GM23338 (cell line): ENCODE data around the gene TBC1D2B. TPM values are rescaled to one million over a fixed set of nuclear protein-coding genes. Genes with fewer than 3 reads are reported as not detected.

Experiments
- ATAC-seq: fragments of 200-7000 bp; cut with Tn5 transposase; 3 replicates; pipeline ENCODE4 v1.9.1; 2020
- DNase-seq: peaks from one replicate; pipeline ENCODE4 v3.0.0-alpha.2; 2015; ENCODE audit warnings: low spot score
- H2AFZ ChIP-seq: fragments of 200-600 bp; sonication (generic); 2 replicates; pipeline ENCODE4 v1.8.0; 2016; ENCODE audit warnings: antibody characterized with exemption, mild to moderate bottlenecking, moderate library complexity
- H3F3A ChIP-seq: fragments of 200-600 bp; sonication (generic); replicated peaks from 2 replicates; pipeline ENCODE4 v1.8.0; 2017; ENCODE audit warnings: antibody characterized with exemption, mixed run types, low read depth
- H3K27ac ChIP-seq: fragments of 200-600 bp; sonication (generic); 2 replicates; pipeline ENCODE4 v1.6.1; 2016; ENCODE audit warnings: low read depth
- H3K27me3 ChIP-seq: fragments of 200-600 bp; sonication (generic); 2 replicates; pipeline ENCODE4 v1.8.0; 2016; ENCODE audit warnings: mild to moderate bottlenecking, mixed run types, moderate library complexity; ENCODE audit not compliant: insufficient read depth
- H3K36me3 ChIP-seq: fragments of 200-600 bp; sonication (generic); 2 replicates; pipeline ENCODE4 v1.8.0; 2016; ENCODE audit warnings: mild to moderate bottlenecking; ENCODE audit not compliant: insufficient read depth
- H3K4me1 ChIP-seq: fragments of 200-600 bp; sonication (generic); 2 replicates; pipeline ENCODE4 v1.8.0; 2016; ENCODE audit warnings: mild to moderate bottlenecking, moderate library complexity; ENCODE audit not compliant: insufficient read depth
- H3K4me2 ChIP-seq: fragments of 200-600 bp; sonication (generic); 2 replicates; pipeline ENCODE4 v1.7.1; 2017; ENCODE audit warnings: mixed run types
- H3K4me3 ChIP-seq: fragments of 200-600 bp; sonication (generic); 2 replicates; pipeline ENCODE4 v1.6.1; 2016; ENCODE audit warnings: mixed run types
- H3K79me2 ChIP-seq: fragments of 200-600 bp; sonication (generic); replicated peaks from 2 replicates; pipeline ENCODE4 v1.8.0; 2017; ENCODE audit warnings: mild to moderate bottlenecking; ENCODE audit not compliant: insufficient read depth
- H3K9me2 ChIP-seq: fragments of 200-600 bp; sonication (generic); 2 replicates; pipeline ENCODE4 v1.8.0; 2017; ENCODE audit not compliant: insufficient read depth
- H4K20me1 ChIP-seq: fragments of 200-600 bp; sonication (generic); replicated peaks from 2 replicates; pipeline ENCODE4 v1.8.0; 2017; ENCODE audit warnings: mild to moderate bottlenecking; ENCODE audit not compliant: insufficient read depth
- H3K27ac Mint-ChIP-seq: 2 replicates; pipeline ENCODE4 v1.8.0; 2020; ENCODE audit warnings: inconsistent platforms, mild to moderate bottlenecking, moderate library complexity, mixed read lengths
- H3K27me3 Mint-ChIP-seq: 3 replicates; pipeline ENCODE4 v1.8.0; 2022; ENCODE audit warnings: low read depth, mild to moderate bottlenecking, moderate library complexity, mixed read lengths, inconsistent platforms; ENCODE audit not compliant: insufficient read depth, poor library complexity
- H3K36me3 Mint-ChIP-seq: 3 replicates; pipeline ENCODE4 v1.8.0; 2021; ENCODE audit warnings: low read depth, mild to moderate bottlenecking, inconsistent platforms, moderate library complexity, mixed read lengths
- H3K4me1 Mint-ChIP-seq: 3 replicates; pipeline ENCODE4 v1.8.0; 2020; ENCODE audit warnings: mild to moderate bottlenecking, inconsistent platforms, mixed read lengths
- H3K4me3 Mint-ChIP-seq: 3 replicates; pipeline ENCODE4 v1.8.0; 2021; ENCODE audit warnings: moderate library complexity, mild to moderate bottlenecking, inconsistent platforms, mixed read lengths
- H3K9me3 Mint-ChIP-seq: 3 replicates; pipeline ENCODE4 v1.8.0; 2020; ENCODE audit warnings: moderate library complexity, mild to moderate bottlenecking, inconsistent platforms, mixed read lengths
- CREB1 ChIP-seq: fragments of 250-450 bp; sonication (Bioruptor Pico); IDR thresholded peaks from 2 replicates; pipeline ENCODE4 v1.5.0; 2020; ENCODE audit warnings: low read depth, mild to moderate bottlenecking, moderate library complexity
- CTCF ChIP-seq, 2 experiments: fragments of 200-600 bp in 1 of 2; sonication (generic) in 1 of 2; conservative IDR thresholded peaks; 2 replicates each; pipeline versions ENCODE4 v1.5.1 to v1.6.1; 2016 to 2017; ENCODE audit warnings: antibody characterized with exemption in 2 of 2, low read depth in 2 of 2, mild to moderate bottlenecking in 2 of 2, moderate library complexity in 1 of 2
- ETS1 ChIP-seq: IDR thresholded peaks from 2 replicates; pipeline ENCODE4 v1.6.1; 2016; ENCODE audit warnings: antibody characterized with exemption
- EZH2 ChIP-seq: fragments of 200-600 bp; sonication (generic); IDR thresholded peaks from one replicate; pipeline ENCODE4 v1.8.0; 2017; ENCODE audit warnings: antibody characterized with exemption, mild to moderate bottlenecking, low read depth; ENCODE audit not compliant: unreplicated experiment
- EZH2phosphoT487 ChIP-seq: fragments of 200-600 bp; sonication (generic); IDR thresholded peaks from one replicate; pipeline ENCODE4 v1.8.1; 2018; ENCODE audit warnings: antibody characterized with exemption; ENCODE audit not compliant: unreplicated experiment
- JUNB ChIP-seq: IDR thresholded peaks from one replicate; pipeline ENCODE4 v1.6.1; 2016; ENCODE audit warnings: antibody characterized with exemption; ENCODE audit not compliant: unreplicated experiment
- NANOG ChIP-seq: IDR thresholded peaks from 2 replicates; pipeline ENCODE4 v1.6.1; 2016; ENCODE audit warnings: antibody characterized with exemption, borderline replicate concordance
- POLR2AphosphoS5 ChIP-seq: IDR thresholded peaks from 2 replicates; pipeline ENCODE4 v1.6.1; 2016; ENCODE audit warnings: antibody characterized with exemption, low read depth
- REST ChIP-seq: IDR thresholded peaks from one replicate; pipeline ENCODE4 v1.6.1; 2018; ENCODE audit warnings: antibody characterized with exemption; ENCODE audit not compliant: unreplicated experiment
- STAT1 ChIP-seq: IDR thresholded peaks from one replicate; pipeline ENCODE4 v1.6.1; 2016; ENCODE audit warnings: antibody characterized with exemption; ENCODE audit not compliant: unreplicated experiment
- ZNF114 ChIP-seq: fragments of 250-450 bp; sonication (Bioruptor Pico); IDR thresholded peaks from 2 replicates; pipeline ENCODE4 v1.5.0; 2020; ENCODE audit warnings: mild to moderate bottlenecking, moderate library complexity
- ZNF331 ChIP-seq: fragments of 250-450 bp; sonication (Bioruptor Pico); IDR thresholded peaks from 2 replicates; pipeline ENCODE4 v1.5.0; 2020; ENCODE audit warnings: low read depth, mild to moderate bottlenecking, moderate library complexity
- polyA plus RNA-seq: library from polyadenylated mRNA; unstranded; fragments of >200 nt; fragmentation: Nextera tagmentation; extraction: Ambion mirVana; gene quantifications from 2 replicates; pipeline ENCODE4 v1.2.1, GENCODE V29; 2016
- total RNA-seq: library from RNA; depleted of rRNA; stranded (reverse); fragments of >200 nt; shearing (Covaris generic); gene quantifications from 2 replicates; pipeline ENCODE4 v1.2.3, GENCODE V29; 2014
- TF ChIP-seq, protein P1 (sequence below): fragments of 250-450 bp; sonication (Bioruptor Pico); IDR thresholded peaks from 2 replicates; pipeline ENCODE4 v1.5.0; 2020; ENCODE audit warnings: mild to moderate bottlenecking, moderate library complexity

Gene TBC1D2B
- total and polyA plus RNA-seq, 2 experiments from 2014 or later, result 3.6 to 17.8 TPM

- H3K36me3 Mint-ChIP-seq, result peaks cover 13% of the 10 kb centered on the region
- Histone ChIP-seq H3K27ac (no peak overlapping the region), H3K4me2 (no peak overlapping the region), H3K27me3 (no peaks in the 10 kb centered on the region), H3K79me2 (no peaks in the 10 kb centered on the region), H3K36me3 (peaks cover 4% of the 10 kb centered on the region; the same call in 1 of the 2 replicates), H3K4me3 (no peak overlapping the region), H2AFZ (no peak overlapping the region), H3K4me1 (0 out of 2 replicates have a peak, but pooled peaks cover 6% of the 10 kb centered on the region), H3K9me2 (no peaks in the 10 kb centered on the region), H4K20me1 (no peaks in the 10 kb centered on the region), H3F3A (no peaks in the 10 kb centered on the region)
- peaks cover 15% of the 10 kb centered on the region for H3K4me1 Mint-ChIP-seq
- peaks cover 5% of the 10 kb centered on the region for H3K27me3 Mint-ChIP-seq
- no peak overlapping the region for H3K4me3 Mint-ChIP-seq
- DNase-seq (no peak), ATAC-seq (no peak)
- H3K27ac Mint-ChIP-seq, result no peak overlapping the region
- H3K9me3 Mint-ChIP-seq, result no peaks in the 10 kb centered on the region
- no peak for TF ChIP-seq JUNB
- TF ChIP-seq NANOG, result no peak
- no peak for TF ChIP-seq ETS1
- no peak for TF ChIP-seq STAT1
- no peak for TF ChIP-seq ZNF331
- no peak for TF ChIP-seq EZH2phosphoT487
- no peak for TF ChIP-seq CTCF (conservative IDR thresholded peaks at IDR 0.05; ENCODE audit: low read depth in 2 of 2)
- TF ChIP-seq EZH2, result no peak
- no peak for TF ChIP-seq POLR2AphosphoS5
- no peak for TF ChIP-seq ZNF114 (CRISPR knock-in tag)
- TF ChIP-seq, protein P1, sequence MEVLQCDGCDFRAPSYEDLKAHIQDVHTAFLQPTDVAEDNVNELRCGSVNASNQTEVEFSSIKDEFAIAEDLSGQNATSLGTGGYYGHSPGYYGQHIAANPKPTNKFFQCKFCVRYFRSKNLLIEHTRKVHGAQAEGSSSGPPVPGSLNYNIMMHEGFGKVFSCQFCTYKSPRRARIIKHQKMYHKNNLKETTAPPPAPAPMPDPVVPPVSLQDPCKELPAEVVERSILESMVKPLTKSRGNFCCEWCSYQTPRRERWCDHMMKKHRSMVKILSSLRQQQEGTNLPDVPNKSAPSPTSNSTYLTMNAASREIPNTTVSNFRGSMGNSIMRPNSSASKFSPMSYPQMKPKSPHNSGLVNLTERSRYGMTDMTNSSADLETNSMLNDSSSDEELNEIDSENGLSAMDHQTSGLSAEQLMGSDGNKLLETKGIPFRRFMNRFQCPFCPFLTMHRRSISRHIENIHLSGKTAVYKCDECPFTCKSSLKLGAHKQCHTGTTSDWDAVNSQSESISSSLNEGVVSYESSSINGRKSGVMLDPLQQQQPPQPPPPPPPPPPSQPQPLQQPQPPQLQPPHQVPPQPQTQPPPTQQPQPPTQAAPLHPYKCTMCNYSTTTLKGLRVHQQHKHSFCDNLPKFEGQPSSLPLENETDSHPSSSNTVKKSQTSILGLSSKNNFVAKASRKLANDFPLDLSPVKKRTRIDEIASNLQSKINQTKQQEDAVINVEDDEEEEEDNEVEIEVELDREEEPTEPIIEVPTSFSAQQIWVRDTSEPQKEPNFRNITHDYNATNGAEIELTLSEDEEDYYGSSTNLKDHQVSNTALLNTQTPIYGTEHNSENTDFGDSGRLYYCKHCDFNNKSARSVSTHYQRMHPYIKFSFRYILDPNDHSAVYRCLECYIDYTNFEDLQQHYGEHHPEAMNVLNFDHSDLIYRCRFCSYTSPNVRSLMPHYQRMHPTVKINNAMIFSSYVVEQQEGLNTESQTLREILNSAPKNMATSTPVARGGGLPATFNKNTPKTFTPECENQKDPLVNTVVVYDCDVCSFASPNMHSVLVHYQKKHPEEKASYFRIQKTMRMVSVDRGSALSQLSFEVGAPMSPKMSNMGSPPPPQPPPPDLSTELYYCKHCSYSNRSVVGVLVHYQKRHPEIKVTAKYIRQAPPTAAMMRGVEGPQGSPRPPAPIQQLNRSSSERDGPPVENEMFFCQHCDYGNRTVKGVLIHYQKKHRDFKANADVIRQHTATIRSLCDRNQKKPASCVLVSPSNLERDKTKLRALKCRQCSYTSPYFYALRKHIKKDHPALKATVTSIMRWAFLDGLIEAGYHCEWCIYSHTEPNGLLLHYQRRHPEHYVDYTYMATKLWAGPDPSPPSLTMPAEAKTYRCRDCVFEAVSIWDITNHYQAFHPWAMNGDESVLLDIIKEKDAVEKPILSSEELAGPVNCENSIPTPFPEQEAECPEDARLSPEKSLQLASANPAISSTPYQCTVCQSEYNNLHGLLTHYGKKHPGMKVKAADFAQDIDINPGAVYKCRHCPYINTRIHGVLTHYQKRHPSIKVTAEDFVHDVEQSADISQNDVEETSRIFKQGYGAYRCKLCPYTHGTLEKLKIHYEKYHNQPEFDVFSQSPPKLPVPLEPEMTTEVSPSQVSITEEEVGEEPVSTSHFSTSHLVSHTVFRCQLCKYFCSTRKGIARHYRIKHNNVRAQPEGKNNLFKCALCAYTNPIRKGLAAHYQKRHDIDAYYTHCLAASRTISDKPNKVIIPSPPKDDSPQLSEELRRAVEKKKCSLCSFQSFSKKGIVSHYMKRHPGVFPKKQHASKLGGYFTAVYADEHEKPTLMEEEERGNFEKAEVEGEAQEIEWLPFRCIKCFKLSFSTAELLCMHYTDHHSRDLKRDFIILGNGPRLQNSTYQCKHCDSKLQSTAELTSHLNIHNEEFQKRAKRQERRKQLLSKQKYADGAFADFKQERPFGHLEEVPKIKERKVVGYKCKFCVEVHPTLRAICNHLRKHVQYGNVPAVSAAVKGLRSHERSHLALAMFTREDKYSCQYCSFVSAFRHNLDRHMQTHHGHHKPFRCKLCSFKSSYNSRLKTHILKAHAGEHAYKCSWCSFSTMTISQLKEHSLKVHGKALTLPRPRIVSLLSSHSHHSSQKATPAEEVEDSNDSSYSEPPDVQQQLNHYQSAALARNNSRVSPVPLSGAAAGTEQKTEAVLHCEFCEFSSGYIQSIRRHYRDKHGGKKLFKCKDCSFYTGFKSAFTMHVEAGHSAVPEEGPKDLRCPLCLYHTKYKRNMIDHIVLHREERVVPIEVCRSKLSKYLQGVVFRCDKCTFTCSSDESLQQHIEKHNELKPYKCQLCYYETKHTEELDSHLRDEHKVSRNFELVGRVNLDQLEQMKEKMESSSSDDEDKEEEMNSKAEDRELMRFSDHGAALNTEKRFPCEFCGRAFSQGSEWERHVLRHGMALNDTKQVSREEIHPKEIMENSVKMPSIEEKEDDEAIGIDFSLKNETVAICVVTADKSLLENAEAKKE (CRISPR knock-in tag), result no peak
- no peak for TF ChIP-seq REST
- TF ChIP-seq CREB1 (CRISPR knock-in tag), result no peak
Observed at GRCh38 chr15:78001656-78002055, 75.9 kb downstream of the TBC1D2B start.
